Measurements from ENCODE around the gene NDC80.

The NDC80 gene

DNA sequence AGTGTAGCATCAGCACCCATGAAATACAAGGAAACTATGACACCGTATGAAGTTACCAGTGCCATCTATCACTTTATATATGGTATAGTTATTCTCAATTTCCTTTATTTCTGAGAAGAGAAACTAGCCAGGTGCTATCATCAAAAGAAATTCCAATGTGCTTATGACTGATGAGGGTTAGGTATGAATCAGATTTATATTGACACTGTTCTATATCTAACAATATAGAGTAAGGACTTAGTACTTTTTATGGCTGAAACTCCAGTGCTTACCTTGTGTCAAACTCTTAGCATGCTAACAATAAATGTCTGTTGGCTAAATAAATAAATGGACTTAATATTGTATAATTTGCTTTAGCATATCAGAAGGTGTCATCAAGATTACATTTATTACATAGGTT lies 7.0 kb upstream of the NDC80 start:
- DNase-seq, result no peak

DNA sequence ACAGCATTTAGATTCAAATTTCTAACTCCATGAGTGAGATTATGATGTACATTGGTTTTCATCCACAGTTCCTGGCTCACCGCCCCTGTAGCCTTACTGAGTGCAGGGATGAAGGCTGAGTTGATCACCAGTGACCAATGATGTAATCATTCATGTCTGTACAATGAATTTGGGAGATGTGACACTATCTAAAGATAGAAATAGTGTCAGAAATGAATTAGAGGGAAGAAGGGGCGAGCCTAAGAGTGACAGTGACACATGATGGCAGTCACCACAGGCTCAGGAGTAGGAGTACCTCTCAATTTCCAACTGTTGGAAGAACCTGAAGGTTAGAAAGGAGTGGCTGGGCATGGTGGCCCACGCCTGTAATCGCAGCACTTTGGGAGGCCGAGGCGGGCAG lies 3.2 kb upstream of the NDC80 start:
- no peak for DNase-seq

DNA sequence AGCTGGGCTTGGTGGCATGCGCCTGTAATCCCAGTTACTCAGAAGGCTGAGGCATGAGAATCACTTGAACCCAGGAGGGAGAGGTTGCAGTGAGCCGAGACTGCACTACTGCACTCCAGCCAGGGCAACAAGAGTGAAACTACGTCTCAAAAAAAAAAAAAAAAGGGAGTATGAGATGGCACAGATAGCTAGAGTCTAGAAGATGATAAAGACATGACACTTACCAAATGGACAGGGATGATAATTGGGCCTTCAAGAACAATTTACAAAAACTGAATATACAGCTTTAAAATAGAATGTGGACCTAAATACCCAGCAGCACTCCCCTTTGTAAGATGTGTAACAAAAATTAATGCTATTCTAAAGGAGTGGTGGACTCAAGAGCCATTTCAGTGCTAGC lies 2.8 kb upstream of the NDC80 start:
- no peak for DNase-seq

- no peak for DNase-seq
Measured at GRCh38 chr18:2569338-2570207, 1.8 kb upstream of the NDC80 start.

DNA sequence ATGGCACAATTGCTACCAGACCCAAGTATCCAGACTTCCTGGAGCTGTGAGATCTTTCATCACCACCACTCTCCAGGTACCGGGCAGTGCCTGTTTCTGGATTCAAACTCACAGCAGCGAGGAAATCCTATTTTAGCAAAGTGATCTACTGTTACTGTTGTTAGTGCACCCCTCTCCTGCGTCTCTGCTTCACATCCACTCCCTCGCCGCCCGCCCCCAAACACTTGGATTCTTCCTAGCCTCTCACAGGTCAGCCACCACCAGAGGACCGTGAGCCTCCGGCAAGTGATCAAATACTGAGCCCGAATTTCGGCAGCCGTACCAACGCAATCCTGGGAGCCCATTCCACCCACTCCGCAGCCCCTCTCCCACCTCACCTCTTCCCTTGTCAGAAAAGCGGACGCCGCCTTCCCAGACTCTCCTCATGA lies 571 bp upstream of the NDC80 start:
- DNase-seq, result peak; percentile 59

DNA sequence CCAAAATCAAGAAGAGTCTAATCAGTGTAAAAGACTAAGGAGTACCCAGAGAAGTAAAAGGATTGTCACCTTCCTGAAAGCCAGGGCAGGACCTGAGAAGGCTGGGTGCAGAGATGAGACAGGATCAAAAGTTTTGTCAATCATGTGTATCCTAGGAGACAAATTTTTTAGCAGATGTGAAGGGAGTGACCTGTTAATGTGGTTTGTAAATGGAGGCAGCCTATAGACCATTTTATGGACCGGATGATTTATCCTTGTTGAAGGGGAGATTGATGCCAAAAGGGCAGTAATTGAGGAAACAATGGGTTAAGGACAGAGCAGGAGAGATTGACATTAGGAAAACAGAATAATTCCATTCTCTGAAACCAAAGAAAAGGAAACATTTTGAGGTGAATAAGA lies 813 bp downstream of the NDC80 start:
- DNase-seq, result no peak

- DNase-seq, result no peak
Measured at GRCh38 chr18:2572892-2573291, 1.5 kb downstream of the NDC80 start.

DNA sequence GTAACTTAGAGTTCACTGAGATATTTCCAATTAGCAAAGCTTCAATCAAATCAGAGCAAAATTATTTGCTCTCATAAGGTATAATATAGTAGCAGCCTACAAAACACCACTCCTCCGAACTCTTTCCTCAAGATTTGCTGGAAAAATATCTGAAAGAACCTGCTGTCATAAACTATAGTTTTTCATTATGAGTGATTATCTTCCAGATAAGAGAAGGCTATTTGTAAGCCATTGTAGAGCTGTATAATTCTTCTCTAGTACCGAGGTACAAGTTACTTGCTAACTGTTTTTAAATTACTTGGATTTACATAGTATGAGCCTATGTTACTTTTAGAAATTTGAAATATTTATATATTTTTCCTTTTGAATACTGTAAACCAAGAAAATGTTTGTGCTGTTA lies 2.1 kb downstream of the NDC80 start:
- DNase-seq, result no peak

- DNase-seq, result no peak
Measured at GRCh38 chr18:2587788-2588187, 16.4 kb downstream of the NDC80 start.

- no peak for DNase-seq
Measured at GRCh38 chr18:2588666-2589344, 17.4 kb downstream of the NDC80 start.

DNA sequence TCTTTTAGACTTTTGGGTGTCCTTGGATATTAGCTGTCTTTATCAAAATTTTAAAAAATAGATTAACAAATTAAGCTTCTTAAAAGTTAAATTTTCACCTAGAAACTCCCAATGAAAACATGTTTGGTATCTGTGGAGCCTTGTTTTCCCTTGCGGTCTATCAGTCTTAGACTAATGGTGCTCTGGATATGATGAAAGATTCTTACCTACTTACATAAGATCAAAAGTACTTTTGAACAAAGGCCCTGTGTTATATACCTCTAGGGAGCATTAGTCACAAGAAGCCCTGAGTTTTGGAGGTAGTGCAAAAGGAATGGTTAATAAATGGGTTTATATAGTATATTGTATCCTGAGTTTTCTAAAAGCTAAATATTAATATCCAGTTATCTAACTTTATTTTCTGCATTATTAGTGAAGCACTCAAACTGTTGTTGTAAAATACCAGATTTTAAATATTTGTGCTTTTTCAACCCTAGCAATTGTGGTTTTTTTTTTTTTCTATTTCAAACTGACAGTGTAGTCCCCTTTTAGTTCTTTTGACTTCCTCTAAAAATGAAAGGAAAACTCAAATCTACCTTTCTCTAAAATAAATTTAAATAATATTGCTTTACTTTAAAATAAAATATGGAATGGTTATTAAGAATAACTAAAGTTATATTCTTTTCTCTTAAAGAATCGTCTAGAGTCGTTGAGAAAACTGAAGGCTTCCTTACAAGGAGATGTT lies 18.1 kb downstream of the NDC80 start:
- no peak for DNase-seq

GRCh38 chr18:2590303-2590702 lies 18.9 kb downstream of the NDC80 start:
- no peak for DNase-seq

DNA sequence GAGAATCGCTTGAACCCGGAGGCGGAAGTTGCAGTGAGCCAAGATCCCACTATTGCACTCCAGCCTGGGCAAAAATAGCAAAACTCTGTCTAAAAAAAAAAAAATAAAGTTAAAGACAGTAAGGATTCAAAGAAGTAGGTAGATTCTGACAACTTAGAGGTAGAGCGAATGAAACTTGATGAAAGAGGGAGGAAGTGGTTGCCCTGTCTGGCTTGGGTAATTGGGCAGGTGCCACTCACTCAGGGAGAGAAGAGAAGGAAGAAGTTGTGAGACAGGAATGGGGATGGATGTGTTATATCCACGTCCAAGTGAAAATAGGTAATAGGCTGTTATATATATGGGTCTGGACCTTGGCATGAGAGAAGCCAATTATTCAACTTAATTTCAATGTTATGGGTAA lies 26.3 kb downstream of the NDC80 start:
- DNase-seq, result no peak

GRCh38 chr18:2602844-2603243 lies 31.5 kb downstream of the NDC80 start:
- no peak for DNase-seq

- no peak for DNase-seq
Measured at GRCh38 chr18:2606335-2606734, 35.0 kb downstream of the NDC80 start.

- no peak for DNase-seq
Measured at GRCh38 chr18:2609604-2610003, 38.2 kb downstream of the NDC80 start.

DNA sequence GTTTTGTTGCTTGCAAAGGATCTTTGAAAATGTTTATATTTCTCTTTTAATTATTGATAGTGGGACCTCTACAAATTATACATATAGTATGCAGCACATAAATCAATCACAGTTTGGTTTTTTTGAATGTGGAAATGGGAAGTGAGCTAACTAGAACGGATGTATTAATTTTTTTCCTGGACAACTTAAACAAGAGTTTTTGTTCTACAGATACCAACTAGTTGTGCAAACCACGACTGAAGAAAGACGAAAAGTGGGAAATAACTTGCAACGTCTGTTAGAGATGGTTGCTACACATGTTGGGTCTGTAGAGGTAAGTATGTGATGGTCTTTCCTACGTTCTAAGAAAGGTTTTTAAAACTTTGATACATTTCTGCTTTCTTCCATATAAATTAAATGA lies 39.2 kb downstream of the NDC80 start:
- no peak for DNase-seq

- no peak for DNase-seq
Measured at GRCh38 chr18:2612996-2613395, 41.6 kb downstream of the NDC80 start.

DNA sequence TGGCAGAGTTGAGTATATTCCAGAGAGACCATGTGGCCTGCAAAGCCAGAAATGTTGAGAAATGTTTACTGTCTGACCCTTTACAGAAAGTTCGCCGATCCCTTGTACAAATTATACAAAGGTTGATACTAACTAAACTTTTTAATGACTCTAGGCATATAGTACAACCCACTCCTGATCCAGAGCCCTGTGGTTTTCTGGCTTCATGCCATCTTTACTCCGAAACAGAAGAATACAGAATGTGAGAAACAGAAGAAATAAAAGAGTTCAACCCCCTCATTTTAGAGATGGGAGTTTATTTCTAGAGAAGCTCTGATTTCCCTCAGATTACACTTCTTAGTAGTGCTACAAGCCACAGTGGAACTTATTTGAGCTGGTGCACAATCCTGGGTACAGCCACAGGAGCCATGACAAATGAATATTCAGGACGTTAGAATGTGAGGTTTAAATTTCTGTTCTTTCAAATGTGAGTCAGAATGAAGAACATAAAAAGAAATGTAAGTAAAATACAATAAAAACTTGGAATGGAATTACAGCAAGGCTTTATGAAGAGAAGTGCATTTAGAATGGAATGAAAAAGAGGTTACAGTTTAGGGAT lies 46.1 kb downstream of the NDC80 start:
- DNase-seq, result no peak

- no peak for DNase-seq
Measured at GRCh38 chr18:2618009-2618408, 46.7 kb downstream of the NDC80 start.

DNA sequence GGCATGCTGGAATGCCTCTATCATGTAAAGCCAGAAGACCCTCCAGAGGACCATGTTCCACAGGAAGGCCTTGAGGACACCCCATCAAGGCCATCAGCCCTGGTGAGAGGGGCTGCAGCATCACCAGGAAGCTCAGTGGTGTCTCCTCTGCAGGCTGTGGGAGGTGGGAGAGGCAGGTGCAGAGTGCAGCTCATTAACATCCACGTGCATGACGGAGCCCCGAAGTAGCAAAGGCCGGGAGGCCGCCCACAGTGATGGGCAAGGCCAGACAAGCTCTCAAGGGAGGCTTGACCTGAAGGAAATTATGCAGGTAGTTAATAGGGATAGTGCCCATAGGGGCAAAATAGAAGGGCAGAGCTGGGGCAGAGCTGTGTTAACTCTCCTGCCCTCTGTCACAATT lies 53.9 kb downstream of the NDC80 start:
- no peak for DNase-seq

DNA sequence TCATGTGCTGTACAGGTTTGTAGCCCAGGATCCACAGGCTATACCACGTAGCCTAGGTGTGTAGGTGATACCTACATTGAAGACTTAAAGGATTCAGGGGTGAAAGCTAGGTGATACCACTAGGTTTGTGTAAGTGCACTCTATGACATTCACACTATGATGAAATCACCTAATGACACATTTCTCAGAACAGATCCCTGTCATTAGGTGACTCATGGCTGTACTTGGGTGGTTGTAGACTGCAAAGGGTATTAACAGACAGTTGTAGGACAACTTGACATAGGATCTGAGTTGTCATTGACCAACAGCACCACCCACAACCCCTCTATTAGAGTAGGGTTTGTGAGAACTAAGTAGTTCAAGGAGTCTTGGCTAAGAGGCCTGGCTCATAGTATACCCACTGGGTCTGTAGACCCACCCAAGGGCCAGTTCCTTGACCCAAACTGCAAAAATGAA lies 56.5 kb downstream of the NDC80 start:
- no peak for DNase-seq

DNA sequence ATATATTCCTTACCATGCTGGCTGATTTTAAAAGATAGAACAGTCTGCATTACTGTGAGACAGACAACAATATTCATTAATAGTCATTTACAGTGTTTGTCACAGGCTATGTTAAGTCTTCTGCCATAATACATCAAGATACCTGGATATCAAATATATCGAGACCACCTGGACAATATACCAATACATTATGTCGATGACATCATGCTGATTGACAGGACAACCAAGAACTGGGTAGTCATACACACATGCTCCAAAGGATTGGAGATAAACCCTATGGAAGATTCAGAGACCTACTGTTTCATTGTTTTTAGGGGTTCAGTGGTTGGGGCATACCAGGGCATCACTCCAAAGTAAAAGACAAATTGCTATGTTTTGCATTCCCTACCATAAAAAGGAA lies 57.6 kb downstream of the NDC80 start:
- no peak for DNase-seq
